Measurements from ENCODE around the gene KREMEN2. TPM values are rescaled to one million over a fixed set of nuclear protein-coding genes. Genes with fewer than 3 reads are reported as not detected.

KREMEN2 gene
- total and polyA plus RNA-seq, 9 of the 15 experiments (the other 6 are each of a cell fraction or from before 2014, with no cell fraction given) = 0.04 to 7.7 (median 1.5) TPM; not detected in 1

DNA sequence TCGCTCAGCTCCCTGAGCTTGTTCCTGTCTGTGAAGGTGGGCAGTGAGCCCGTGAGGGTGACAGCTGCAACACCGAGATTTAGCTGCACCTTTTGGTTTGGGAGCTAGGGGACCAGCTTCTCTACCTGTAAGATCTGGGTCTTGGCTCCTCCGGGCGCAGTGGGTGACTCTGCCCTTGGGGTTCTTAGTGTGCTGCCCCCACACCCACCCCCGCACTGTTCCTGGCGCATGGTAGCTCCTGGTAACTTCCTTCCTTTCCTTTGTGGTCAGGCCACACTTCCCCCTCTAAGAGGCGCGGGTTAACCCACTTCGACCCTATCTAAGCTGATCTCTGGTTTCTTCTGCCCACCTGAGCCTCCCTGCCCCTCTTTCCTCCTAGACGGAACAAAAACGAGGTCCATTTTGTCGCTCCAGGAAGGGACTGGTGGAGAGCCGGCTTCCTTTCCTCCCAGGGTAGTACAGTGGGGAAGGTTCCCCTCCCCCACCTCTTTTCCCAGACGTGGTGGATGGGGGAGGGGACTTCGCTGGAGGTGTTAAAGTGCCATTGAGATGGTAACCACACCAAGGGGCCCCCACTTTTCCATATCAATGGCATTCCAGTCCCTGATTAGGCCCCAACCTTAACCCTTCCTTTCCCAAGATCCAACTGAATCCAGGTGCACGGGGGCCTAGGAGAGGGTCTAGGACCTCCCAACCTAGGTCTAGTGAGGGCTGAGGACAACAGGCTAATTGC, 44.0 kb downstream of the KREMEN2 start (continued):
- peak; percentile 78; the same call in 1 of the 2 replicates for TF ChIP-seq ZNF766 (CRISPR knock-in tag; conservative IDR thresholded peaks at IDR 0.05)
- TF ChIP-seq TGIF2 (CRISPR knock-in tag; IDR thresholded peaks at IDR 0.05) = no peak
- TF ChIP-seq MAZ (CRISPR knock-in tag; conservative IDR thresholded peaks at IDR 0.05 in 1 of 2, IDR thresholded peaks at IDR 0.05 in 1 of 2) = peak; percentile 46 to 66; a peak in 2 of 4 replicates
- TF ChIP-seq ZNF311 (CRISPR knock-in tag; IDR thresholded peaks at IDR 0.05) = 0 out of 2 replicates have a peak, but pooled peaks have one; percentile 32
- TF ChIP-seq, protein P1, sequence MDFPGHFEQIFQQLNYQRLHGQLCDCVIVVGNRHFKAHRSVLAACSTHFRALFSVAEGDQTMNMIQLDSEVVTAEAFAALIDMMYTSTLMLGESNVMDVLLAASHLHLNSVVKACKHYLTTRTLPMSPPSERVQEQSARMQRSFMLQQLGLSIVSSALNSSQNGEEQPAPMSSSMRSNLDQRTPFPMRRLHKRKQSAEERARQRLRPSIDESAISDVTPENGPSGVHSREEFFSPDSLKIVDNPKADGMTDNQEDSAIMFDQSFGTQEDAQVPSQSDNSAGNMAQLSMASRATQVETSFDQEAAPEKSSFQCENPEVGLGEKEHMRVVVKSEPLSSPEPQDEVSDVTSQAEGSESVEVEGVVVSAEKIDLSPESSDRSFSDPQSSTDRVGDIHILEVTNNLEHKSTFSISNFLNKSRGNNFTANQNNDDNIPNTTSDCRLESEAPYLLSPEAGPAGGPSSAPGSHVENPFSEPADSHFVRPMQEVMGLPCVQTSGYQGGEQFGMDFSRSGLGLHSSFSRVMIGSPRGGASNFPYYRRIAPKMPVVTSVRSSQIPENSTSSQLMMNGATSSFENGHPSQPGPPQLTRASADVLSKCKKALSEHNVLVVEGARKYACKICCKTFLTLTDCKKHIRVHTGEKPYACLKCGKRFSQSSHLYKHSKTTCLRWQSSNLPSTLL (IDR thresholded peaks at IDR 0.05) = 0 out of 2 replicates have a peak, but pooled peaks have one; percentile 35
- TF ChIP-seq, protein P2, sequence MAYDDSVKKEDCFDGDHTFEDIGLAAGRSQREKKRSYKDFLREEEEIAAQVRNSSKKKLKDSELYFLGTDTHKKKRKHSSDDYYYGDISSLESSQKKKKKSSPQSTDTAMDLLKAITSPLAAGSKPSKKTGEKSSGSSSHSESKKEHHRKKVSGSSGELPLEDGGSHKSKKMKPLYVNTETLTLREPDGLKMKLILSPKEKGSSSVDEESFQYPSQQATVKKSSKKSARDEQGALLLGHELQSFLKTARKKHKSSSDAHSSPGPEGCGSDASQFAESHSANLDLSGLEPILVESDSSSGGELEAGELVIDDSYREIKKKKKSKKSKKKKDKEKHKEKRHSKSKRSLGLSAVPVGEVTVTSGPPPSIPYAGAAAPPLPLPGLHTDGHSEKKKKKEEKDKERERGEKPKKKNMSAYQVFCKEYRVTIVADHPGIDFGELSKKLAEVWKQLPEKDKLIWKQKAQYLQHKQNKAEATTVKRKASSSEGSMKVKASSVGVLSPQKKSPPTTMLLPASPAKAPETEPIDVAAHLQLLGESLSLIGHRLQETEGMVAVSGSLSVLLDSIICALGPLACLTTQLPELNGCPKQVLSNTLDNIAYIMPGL (CRISPR knock-in tag; IDR thresholded peaks at IDR 0.05) = no peak
- TF ChIP-seq, protein P3, sequence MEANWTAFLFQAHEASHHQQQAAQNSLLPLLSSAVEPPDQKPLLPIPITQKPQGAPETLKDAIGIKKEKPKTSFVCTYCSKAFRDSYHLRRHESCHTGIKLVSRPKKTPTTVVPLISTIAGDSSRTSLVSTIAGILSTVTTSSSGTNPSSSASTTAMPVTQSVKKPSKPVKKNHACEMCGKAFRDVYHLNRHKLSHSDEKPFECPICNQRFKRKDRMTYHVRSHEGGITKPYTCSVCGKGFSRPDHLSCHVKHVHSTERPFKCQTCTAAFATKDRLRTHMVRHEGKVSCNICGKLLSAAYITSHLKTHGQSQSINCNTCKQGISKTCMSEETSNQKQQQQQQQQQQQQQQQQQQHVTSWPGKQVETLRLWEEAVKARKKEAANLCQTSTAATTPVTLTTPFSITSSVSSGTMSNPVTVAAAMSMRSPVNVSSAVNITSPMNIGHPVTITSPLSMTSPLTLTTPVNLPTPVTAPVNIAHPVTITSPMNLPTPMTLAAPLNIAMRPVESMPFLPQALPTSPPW (CRISPR knock-in tag; IDR thresholded peaks at IDR 0.05) = peak; percentile 79
- TF ChIP-seq CEBPB (tag; IDR thresholded peaks at IDR 0.05) = no peak
- peak; percentile 43; the same call in 1 of the 2 replicates for TF ChIP-seq ZNF24 (IDR thresholded peaks at IDR 0.05)
- TF ChIP-seq, protein P4, sequence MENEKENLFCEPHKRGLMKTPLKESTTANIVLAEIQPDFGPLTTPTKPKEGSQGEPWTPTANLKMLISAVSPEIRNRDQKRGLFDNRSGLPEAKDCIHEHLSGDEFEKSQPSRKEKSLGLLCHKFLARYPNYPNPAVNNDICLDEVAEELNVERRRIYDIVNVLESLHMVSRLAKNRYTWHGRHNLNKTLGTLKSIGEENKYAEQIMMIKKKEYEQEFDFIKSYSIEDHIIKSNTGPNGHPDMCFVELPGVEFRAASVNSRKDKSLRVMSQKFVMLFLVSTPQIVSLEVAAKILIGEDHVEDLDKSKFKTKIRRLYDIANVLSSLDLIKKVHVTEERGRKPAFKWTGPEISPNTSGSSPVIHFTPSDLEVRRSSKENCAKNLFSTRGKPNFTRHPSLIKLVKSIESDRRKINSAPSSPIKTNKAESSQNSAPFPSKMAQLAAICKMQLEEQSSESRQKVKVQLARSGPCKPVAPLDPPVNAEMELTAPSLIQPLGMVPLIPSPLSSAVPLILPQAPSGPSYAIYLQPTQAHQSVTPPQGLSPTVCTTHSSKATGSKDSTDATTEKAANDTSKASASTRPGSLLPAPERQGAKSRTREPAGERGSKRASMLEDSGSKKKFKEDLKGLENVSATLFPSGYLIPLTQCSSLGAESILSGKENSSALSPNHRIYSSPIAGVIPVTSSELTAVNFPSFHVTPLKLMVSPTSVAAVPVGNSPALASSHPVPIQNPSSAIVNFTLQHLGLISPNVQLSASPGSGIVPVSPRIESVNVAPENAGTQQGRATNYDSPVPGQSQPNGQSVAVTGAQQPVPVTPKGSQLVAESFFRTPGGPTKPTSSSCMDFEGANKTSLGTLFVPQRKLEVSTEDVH (IDR thresholded peaks at IDR 0.05; ENCODE audit: low read depth, partially characterized antibody) = peak; percentile 38
- peak; percentile 71; the same call in 1 of the 2 replicates for TF ChIP-seq SMAD4 (CRISPR knock-in tag; conservative IDR thresholded peaks at IDR 0.05)
- TF ChIP-seq MYC (IDR thresholded peaks at IDR 0.05; ENCODE audit: low read depth, low read length) = peak; percentile 64
- no peak for TF ChIP-seq MYC (CRISPR knock-in tag; IDR thresholded peaks at IDR 0.05; ENCODE audit: borderline replicate concordance, low read depth)
- peak; percentile 49; the same call in 1 of the 2 replicates for TF ChIP-seq SMARCC2 (IDR thresholded peaks at IDR 0.05; ENCODE audit: low read depth)
- TF ChIP-seq ZSCAN32 (CRISPR knock-in tag; IDR thresholded peaks at IDR 0.05) = no peak
- TF ChIP-seq ZBTB7A (IDR thresholded peaks at IDR 0.05; ENCODE audit: borderline replicate concordance, control insufficient read depth, low read depth, low read length) = no peak
- no peak for TF ChIP-seq ZKSCAN3 (CRISPR knock-in tag; IDR thresholded peaks at IDR 0.05)

All from K562 (cell line).